Thoracic aorta (tissue), 2 donors: ENCODE results near the gene SH3RF1. TPM values are rescaled to one million over a fixed set of nuclear protein-coding genes. Genes with fewer than 3 reads are reported as not detected.

Experiments
- ATAC-seq: fragments of 150-250 bp; one replicate; pipeline ENCODE4 v1.8.0; 2017; ENCODE audit warnings: low read depth; ENCODE audit not compliant: insufficient number of reproducible peaks, low FRiP score
- DNase-seq: peaks from one replicate; pipeline ENCODE4 v3.0.0-alpha.2; 2020; ENCODE audit warnings: low spot score
- H3K27ac ChIP-seq, 2 donors: fragments of 200-600 bp; sonication (generic); 1 replicate in 1 of 2; 2 replicates in 1 of 2; pipeline ENCODE4 v1.5.1; 2016; ENCODE audit warnings: mild to moderate bottlenecking in 2 of 2, moderate library complexity in 2 of 2
- H3K27me3 ChIP-seq: fragments of 200-600 bp; sonication (generic); replicated peaks from 2 replicates; pipeline ENCODE4 v1.6.0; 2016; ENCODE audit warnings: mild to moderate bottlenecking; ENCODE audit not compliant: insufficient read depth
- H3K36me3 ChIP-seq: fragments of 200-600 bp; sonication (generic); one replicate; pipeline ENCODE4 v1.5.1; 2016
- H3K4me1 ChIP-seq, 2 donors: fragments of 200-600 bp; sonication (generic); 1 replicate in 1 of 2; 2 replicates in 1 of 2; pipeline versions ENCODE4 v1.5.1 to v1.6.0; 2016; ENCODE audit warnings: low read depth in 2 of 2, mild to moderate bottlenecking in 1 of 2; ENCODE audit not compliant: control insufficient read depth in 1 of 2
- H3K4me3 ChIP-seq: fragments of 200-600 bp; sonication (generic); 2 replicates; pipeline ENCODE4 v1.5.1; 2016; ENCODE audit warnings: mild to moderate bottlenecking
- H3K9me3 ChIP-seq: fragments of 200-600 bp; sonication (generic); 2 replicates; pipeline ENCODE4 v1.5.1; 2016
- total RNA-seq, 2 donors: library from RNA; depleted of rRNA; stranded (reverse); fragments of >200 nt; gene quantifications; one replicate each; pipeline versions ENCODE4 v1.1.0 to v1.2.3, GENCODE V29; 2016
- TF ChIP-seq, protein P1 (sequence below): fragments of 200-600 bp; sonication (generic); IDR thresholded peaks from one replicate; pipeline ENCODE4 v1.5.1; 2019; ENCODE audit warnings: antibody characterized with exemption

Gene SH3RF1
- total RNA-seq, 2 donors from 2014 or later, result 21.9 to 24.6 TPM

GRCh38 chr4:169109035-169109675 is 161.6 kb downstream of the SH3RF1 start:
- ATAC-seq (no peak), DNase-seq (no peak)
- no peak overlapping the region for H3K4me3 ChIP-seq
- no peaks in the 10 kb centered on the region for H3K9me3 ChIP-seq
- TF ChIP-seq, protein P1, sequence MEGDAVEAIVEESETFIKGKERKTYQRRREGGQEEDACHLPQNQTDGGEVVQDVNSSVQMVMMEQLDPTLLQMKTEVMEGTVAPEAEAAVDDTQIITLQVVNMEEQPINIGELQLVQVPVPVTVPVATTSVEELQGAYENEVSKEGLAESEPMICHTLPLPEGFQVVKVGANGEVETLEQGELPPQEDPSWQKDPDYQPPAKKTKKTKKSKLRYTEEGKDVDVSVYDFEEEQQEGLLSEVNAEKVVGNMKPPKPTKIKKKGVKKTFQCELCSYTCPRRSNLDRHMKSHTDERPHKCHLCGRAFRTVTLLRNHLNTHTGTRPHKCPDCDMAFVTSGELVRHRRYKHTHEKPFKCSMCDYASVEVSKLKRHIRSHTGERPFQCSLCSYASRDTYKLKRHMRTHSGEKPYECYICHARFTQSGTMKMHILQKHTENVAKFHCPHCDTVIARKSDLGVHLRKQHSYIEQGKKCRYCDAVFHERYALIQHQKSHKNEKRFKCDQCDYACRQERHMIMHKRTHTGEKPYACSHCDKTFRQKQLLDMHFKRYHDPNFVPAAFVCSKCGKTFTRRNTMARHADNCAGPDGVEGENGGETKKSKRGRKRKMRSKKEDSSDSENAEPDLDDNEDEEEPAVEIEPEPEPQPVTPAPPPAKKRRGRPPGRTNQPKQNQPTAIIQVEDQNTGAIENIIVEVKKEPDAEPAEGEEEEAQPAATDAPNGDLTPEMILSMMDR, result no peak
- H3K4me1 ChIP-seq, result peaks cover 3 to 4% of the 10 kb centered on the region in 2 donors
- no peaks in the 10 kb centered on the region for H3K27me3 ChIP-seq
- no peak overlapping the region for H3K27ac ChIP-seq
- H3K36me3 ChIP-seq, result peaks cover 12% of the 10 kb centered on the region

DNA sequence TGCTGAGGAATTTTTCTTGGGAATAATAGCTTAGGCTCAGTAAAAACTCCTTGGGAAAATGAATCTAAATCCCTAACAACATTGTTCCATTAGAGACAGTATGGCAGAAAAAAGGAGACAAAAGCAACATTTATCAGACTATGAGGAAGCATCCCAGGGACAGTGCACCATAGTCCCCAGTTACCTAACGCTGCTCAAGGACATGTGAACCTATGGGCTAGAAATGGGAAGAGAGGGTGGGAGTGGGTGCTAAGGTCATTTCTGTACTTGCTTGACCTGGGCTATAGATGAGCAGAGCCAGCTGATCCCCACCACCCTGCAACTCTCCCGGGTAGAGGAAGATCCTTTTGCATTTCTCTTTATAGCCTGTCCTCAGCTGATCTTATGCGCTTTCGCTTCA is 162.5 kb downstream of the SH3RF1 start:
- ATAC-seq (no peak), DNase-seq (no peak)
- H3K36me3 ChIP-seq, result peaks cover 12% of the 10 kb centered on the region
- H3K4me1 ChIP-seq, result peaks cover 8% of the 10 kb centered on the region in 2 donors
- no peaks in the 10 kb centered on the region for H3K27me3 ChIP-seq
- no peaks in the 10 kb centered on the region for H3K9me3 ChIP-seq
- TF ChIP-seq, protein P1, result no peak
- H3K4me3 ChIP-seq, result no peak overlapping the region
- H3K27ac ChIP-seq, result no peak overlapping the region

DNA sequence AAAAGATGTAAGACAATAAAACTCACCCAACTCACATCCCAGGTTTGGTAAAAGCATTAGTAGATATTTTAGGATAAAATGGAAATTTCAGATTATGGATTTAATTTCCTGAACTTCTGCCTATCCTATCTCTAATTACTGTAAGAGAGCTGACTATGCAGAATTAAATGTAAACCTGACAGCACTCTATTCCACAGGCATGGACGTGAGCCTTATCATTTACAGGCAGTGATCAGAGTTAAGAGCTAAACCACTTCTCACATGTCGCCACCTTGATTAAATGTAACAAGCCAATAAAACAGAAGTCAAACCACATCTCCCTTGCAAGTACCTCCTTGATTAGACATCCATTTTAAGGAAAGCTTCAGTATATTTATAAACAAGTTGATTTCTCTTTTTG is 163.2 kb downstream of the SH3RF1 start:
- Histone ChIP-seq H3K27me3 (no peaks in the 10 kb centered on the region), H3K27ac (no peak overlapping the region), H3K9me3 (no peaks in the 10 kb centered on the region), H3K4me3 (no peak overlapping the region), H3K36me3 (peaks cover 12% of the 10 kb centered on the region), H3K4me1 (peaks cover 8% of the 10 kb centered on the region in 2 donors)
- TF ChIP-seq, protein P1, result no peak
- DNase-seq (no peak), ATAC-seq (no peak)

DNA sequence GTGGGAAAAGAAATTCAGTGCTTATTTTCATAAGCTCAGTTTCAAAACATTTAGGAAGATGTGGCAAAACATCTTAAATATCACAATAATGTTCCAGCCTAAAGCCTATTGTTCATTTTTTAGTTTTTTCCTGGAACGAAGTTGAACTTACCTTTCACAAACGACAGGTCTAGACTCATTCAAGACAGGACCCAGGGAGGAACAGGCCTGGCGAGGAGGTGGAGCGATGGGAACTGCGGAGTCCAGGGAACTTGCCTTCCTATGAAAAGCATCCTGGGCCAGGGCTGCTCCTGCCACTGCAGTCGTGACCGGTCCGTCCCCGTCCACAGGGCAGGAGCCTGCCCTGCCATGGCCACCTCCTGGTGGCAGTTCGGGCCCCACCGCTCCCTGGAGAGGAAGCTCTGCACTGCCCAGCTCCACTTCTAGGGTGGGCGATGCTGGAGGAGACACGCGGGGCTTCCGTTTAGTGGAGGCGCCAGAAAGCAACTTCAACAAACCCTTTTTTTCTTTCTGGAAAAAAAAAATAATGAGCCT is 164.0 kb downstream of the SH3RF1 start:
- Histone ChIP-seq H3K4me3 (no peak overlapping the region), H3K36me3 (peaks cover 12% of the 10 kb centered on the region), H3K4me1 (peaks cover 8 to 13% of the 10 kb centered on the region in 2 donors), H3K9me3 (no peaks in the 10 kb centered on the region), H3K27ac (no peak overlapping the region), H3K27me3 (no peaks in the 10 kb centered on the region)
- TF ChIP-seq, protein P1, result no peak
- no peak for DNase-seq
- ATAC-seq, result no peak

DNA sequence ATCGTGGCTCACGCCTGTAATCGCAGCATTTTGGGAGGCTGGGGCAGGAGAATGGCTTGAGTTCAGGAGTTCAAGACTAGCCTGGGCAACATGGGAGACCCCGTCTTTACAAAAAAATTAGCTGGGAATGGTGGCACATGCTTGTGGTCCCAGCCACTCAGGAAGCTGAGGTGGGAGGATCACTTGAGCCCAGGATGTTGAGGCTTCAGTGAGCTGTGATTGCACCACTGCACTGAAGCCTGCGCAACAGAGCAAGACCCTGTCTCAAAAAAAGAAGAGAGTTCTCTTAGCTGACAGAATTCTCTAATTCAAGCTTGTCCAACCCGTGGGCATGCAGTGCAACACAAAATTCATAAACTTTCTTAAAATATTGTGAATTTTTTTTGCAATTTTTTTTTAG is 165.1 kb downstream of the SH3RF1 start:
- Histone ChIP-seq H3K9me3 (no peaks in the 10 kb centered on the region), H3K36me3 (peaks cover 12% of the 10 kb centered on the region)
- no peak for ATAC-seq

More for the DNA sequence above, 165.1 kb downstream of the SH3RF1 start:
- Histone ChIP-seq H3K27ac (no peak overlapping the region), H3K4me3 (no peak overlapping the region), H3K27me3 (no peaks in the 10 kb centered on the region), H3K4me1 (peaks cover 8 to 21% of the 10 kb centered on the region in 2 donors)
- no peak for DNase-seq
- TF ChIP-seq, protein P1, result no peak
